Measurements from ENCODE around the gene ZIC1. TPM values are rescaled to one million over a fixed set of nuclear protein-coding genes. Genes with fewer than 3 reads are reported as not detected.

Gene ZIC1
- total RNA-seq, 4 donors from 2014 or later, result not detected

DNA sequence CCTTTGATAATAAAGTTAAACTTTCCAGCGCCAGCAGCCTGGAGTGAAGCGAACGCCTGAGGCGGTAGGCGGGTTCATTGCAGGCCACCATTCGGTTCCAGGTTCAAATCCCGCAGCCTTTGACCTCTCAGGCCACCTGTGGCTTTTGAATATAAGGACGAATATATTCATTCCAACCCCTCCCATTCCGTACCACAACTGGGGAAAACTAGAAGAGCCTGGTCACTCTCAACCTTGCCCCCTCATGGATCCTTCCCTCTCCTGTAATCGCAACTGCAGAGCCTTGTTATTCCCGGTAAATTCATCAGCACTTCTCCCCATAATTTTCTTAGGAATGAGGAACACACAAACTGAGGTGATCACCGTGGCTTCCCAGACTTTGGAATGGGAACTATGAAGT is 38.0 kb upstream of the ZIC1 start:
- Histone ChIP-seq H3K4me3 (no peak overlapping the region), H3K27ac (replicated peaks in 1 of 4) (no peak overlapping the region), H3K9me3 (no peaks in the 10 kb centered on the region), H3K27me3 (peaks cover 0 to 95% (median 47%) of the 10 kb centered on the region in 4 donors), H3K4me1 (no peaks in the 10 kb centered on the region), H3K36me3 (no peaks in the 10 kb centered on the region)
- intact Hi-C loops (cut with DNase I), result no loop called here
- TF ChIP-seq POLR2AphosphoS5 (IDR thresholded peaks at IDR 0.05) (no peak), EP300 (IDR thresholded peaks at IDR 0.05) (no peak), POLR2A (IDR thresholded peaks at IDR 0.05; ENCODE audit: low read depth) (no peak)
- TF ChIP-seq, protein P1, sequence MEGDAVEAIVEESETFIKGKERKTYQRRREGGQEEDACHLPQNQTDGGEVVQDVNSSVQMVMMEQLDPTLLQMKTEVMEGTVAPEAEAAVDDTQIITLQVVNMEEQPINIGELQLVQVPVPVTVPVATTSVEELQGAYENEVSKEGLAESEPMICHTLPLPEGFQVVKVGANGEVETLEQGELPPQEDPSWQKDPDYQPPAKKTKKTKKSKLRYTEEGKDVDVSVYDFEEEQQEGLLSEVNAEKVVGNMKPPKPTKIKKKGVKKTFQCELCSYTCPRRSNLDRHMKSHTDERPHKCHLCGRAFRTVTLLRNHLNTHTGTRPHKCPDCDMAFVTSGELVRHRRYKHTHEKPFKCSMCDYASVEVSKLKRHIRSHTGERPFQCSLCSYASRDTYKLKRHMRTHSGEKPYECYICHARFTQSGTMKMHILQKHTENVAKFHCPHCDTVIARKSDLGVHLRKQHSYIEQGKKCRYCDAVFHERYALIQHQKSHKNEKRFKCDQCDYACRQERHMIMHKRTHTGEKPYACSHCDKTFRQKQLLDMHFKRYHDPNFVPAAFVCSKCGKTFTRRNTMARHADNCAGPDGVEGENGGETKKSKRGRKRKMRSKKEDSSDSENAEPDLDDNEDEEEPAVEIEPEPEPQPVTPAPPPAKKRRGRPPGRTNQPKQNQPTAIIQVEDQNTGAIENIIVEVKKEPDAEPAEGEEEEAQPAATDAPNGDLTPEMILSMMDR (IDR thresholded peaks at IDR 0.05), result no peak
- DNase-seq (ENCODE audit: extremely low spot score), result peak; percentile 34
- WGBS, result 6% methylated on average over 12 of the region's 12 CpGs

DNA sequence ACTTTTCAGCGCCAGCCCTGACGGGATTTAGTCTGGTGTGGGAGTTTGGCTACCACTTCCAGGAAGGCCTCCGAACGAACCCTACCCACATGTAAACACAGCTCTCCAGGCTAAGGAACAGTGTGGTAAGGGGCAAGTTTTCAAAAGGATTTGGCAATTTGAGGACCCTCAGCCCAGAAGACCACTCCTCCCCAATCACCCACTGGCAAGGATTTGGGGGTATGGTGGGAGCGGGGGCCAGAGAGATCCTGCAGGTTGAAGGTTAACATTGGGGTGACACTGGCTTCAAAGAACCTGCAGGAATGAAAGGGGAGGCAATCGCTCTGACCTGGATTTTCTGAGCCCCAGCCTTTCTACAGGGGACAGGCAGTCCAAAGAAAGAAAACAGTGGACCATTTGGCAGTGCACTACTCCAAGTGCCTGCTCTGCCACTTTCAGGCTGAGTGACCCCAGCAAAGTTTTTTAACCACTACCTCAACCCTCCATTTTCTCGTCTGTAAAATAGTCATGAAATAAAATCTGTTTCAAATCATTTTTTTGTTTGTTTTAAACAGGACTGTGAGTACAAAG is 37.3 kb upstream of the ZIC1 start:
- H3K36me3 ChIP-seq, result no peaks in the 10 kb centered on the region
- TF ChIP-seq, protein P1 (IDR thresholded peaks at IDR 0.05), result no peak
- no peak for TF ChIP-seq EP300 (IDR thresholded peaks at IDR 0.05)
- no peak for TF ChIP-seq POLR2AphosphoS5 (IDR thresholded peaks at IDR 0.05)
- TF ChIP-seq POLR2A (IDR thresholded peaks at IDR 0.05; ENCODE audit: low read depth), result no peak
- no peaks in the 10 kb centered on the region for H3K4me1 ChIP-seq
- H3K4me3 ChIP-seq, result no peak overlapping the region
- intact Hi-C loops (cut with DNase I), result no loop called here
- H3K27ac ChIP-seq (replicated peaks in 1 of 4), result no peak overlapping the region
- WGBS, result 7% methylated on average over 7 of the region's 7 CpGs
- peak; percentile 62 for DNase-seq (ENCODE audit: extremely low spot score)
- peaks cover 0 to 98% (median 48%) of the 10 kb centered on the region in 4 donors for H3K27me3 ChIP-seq
- H3K9me3 ChIP-seq, result no peaks in the 10 kb centered on the region

DNA sequence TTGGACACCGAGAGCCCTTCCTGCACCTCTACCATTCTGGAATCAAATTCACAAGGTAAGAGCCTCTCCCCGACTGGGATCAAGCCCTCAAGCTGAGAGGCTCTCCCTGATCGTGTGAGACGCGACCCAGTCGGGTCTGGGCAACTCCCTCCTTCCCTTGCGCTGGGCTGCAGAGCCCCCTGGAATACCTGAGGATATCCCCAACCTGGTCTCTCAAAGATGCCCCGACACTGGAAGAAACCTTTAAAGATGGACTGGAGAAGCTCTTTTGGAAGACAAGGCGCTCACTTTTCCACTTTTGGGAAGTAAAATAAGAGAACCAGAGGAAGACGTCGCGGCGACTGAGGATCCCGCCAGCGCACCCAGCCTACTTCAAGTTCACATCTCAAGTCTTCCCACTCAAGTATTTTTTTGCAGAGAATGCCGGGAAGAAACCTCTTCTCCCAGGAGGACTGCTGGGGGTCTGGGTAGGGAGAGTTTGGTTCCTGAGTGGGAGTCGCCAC is 36.6 kb upstream of the ZIC1 start:
- Histone ChIP-seq H3K9me3 (no peaks in the 10 kb centered on the region), H3K4me3 (no peak overlapping the region), H3K27ac (replicated peaks in 1 of 4) (no peak overlapping the region), H3K27me3 (peaks cover 0 to 98% (median 49%) of the 10 kb centered on the region in 4 donors), H3K4me1 (no peaks in the 10 kb centered on the region), H3K36me3 (no peaks in the 10 kb centered on the region)
- TF ChIP-seq POLR2A (IDR thresholded peaks at IDR 0.05; ENCODE audit: low read depth), result no peak
- TF ChIP-seq POLR2AphosphoS5 (IDR thresholded peaks at IDR 0.05), result no peak
- TF ChIP-seq, protein P1 (IDR thresholded peaks at IDR 0.05), result no peak
- intact Hi-C loops (cut with DNase I), result no loop called here
- DNase-seq (ENCODE audit: extremely low spot score), result peak; percentile 79
- WGBS, result 7% methylated on average over 14 of the region's 17 CpGs

DNA sequence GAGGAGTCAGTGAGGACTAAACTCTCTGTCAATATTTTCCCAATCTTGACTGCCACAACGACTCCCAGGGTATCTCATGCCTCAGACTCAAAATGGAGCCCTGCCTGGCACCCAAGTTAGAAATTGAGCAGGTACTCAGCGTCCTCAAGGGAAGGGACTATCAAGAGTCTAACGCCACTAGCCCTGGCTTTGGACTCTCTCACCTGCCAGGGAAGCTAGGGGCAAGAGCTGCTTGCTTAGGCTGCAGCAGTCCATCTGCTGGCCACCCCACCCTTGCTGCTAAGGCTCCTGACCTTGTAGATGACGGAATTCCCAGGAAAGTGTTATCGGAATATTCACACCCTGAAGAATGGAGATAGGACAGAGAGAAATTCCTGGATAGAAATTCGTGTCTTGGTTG is 35.9 kb upstream of the ZIC1 start:
- TF ChIP-seq, protein P1 (IDR thresholded peaks at IDR 0.05), result no peak
- TF ChIP-seq POLR2AphosphoS5 (IDR thresholded peaks at IDR 0.05), result no peak
- no peak for TF ChIP-seq POLR2A (IDR thresholded peaks at IDR 0.05; ENCODE audit: low read depth)
- TF ChIP-seq EP300 (IDR thresholded peaks at IDR 0.05), result no peak
- WGBS, result 11% methylated on average over 6 of the region's 6 CpGs
- DNase-seq (ENCODE audit: extremely low spot score), result peak; percentile 80
- Histone ChIP-seq H3K27ac (replicated peaks in 1 of 4) (no peak overlapping the region), H3K4me1 (no peaks in the 10 kb centered on the region), H3K27me3 (peaks cover 0 to 98% (median 53%) of the 10 kb centered on the region in 4 donors), H3K9me3 (no peaks in the 10 kb centered on the region), H3K4me3 (no peak overlapping the region), H3K36me3 (no peaks in the 10 kb centered on the region)
- intact Hi-C loops (cut with DNase I), result no loop called here
